CD8-positive, alpha-beta memory T cell (primary cell): Measurements from ENCODE around the gene SYTL2. TPM values are rescaled to one million over a fixed set of nuclear protein-coding genes. Genes with fewer than 3 reads are reported as not detected.

Source experiments
- CTCF ChIA-PET: fragments of 350-600 bp; sonication (Branson Sonifier 250); formaldehyde crosslinking; loops from one replicate; lab custom pipeline; 2021; ENCODE audit warnings: antibody characterized with exemption; lab: Charles Lee
- POLR2A ChIA-PET: fragments of 350-600 bp; sonication (Branson Sonifier 250); formaldehyde crosslinking; loops from one replicate; lab custom pipeline; 2021; ENCODE audit warnings: antibody characterized with exemption; lab: Charles Lee
- DNase-seq, 5 donors: peaks; one replicate each; pipeline versions ENCODE4 v3.0.0 to v3.0.0-alpha.2; 2020 to 2022; ENCODE audit warnings: mixed read lengths in 1 of 5
- H3K27ac ChIP-seq: one replicate; pipeline ENCODE4 v1.7.0; 2013; ENCODE audit warnings: low read depth, mild to moderate bottlenecking, low read length, moderate library complexity
- H3K27me3 ChIP-seq: 2 replicates; pipeline ENCODE4 v1.7.0; 2013; ENCODE audit warnings: low read length, mild to moderate bottlenecking; ENCODE audit not compliant: insufficient read depth, poor library complexity, severe bottlenecking
- H3K36me3 ChIP-seq: 2 replicates; pipeline ENCODE4 v1.7.0; 2013; ENCODE audit warnings: mild to moderate bottlenecking, low read length, moderate library complexity; ENCODE audit not compliant: insufficient read depth
- H3K4me1 ChIP-seq: 2 replicates; pipeline ENCODE4 v1.7.0; 2013; ENCODE audit warnings: mild to moderate bottlenecking, low read length, moderate library complexity; ENCODE audit not compliant: insufficient read depth
- H3K4me3 ChIP-seq: 2 replicates; pipeline ENCODE4 v1.7.0; 2013; ENCODE audit warnings: mild to moderate bottlenecking, low read length
- H3K9me3 ChIP-seq: 2 replicates; pipeline ENCODE4 v1.7.0; 2013; ENCODE audit warnings: mild to moderate bottlenecking, low read length
- H3K27ac Mint-ChIP-seq, 8 donors: one replicate each; pipeline ENCODE4 v1.8.0; 2020 to 2021; ENCODE audit warnings: mixed read lengths in 8 of 8, mild to moderate bottlenecking in 6 of 8, inconsistent platforms in 3 of 8, moderate library complexity in 3 of 8
- H3K27me3 Mint-ChIP-seq, 2 donors: one replicate each; pipeline ENCODE4 v1.8.0; 2020 to 2021; ENCODE audit warnings: mixed read lengths in 2 of 2, mild to moderate bottlenecking in 1 of 2, moderate library complexity in 1 of 2
- H3K36me3 Mint-ChIP-seq, 3 donors: one replicate each; pipeline ENCODE4 v1.8.0; 2020 to 2021; ENCODE audit warnings: mixed read lengths in 3 of 3, inconsistent platforms in 1 of 3, mild to moderate bottlenecking in 1 of 3
- H3K4me1 Mint-ChIP-seq, 3 donors: one replicate each; pipeline ENCODE4 v1.8.0; 2020 to 2021; ENCODE audit warnings: mixed read lengths in 3 of 3, inconsistent platforms in 1 of 3, mild to moderate bottlenecking in 1 of 3
- H3K4me3 Mint-ChIP-seq, 7 donors: one replicate each; pipeline ENCODE4 v1.8.0; 2020 to 2021; ENCODE audit warnings: mixed read lengths in 7 of 7, mild to moderate bottlenecking in 6 of 7, moderate library complexity in 4 of 7, inconsistent platforms in 2 of 7
- H3K9me3 Mint-ChIP-seq, 5 donors: one replicate each; pipeline ENCODE4 v1.8.0; 2020 to 2022; ENCODE audit warnings: mixed read lengths in 5 of 5, mild to moderate bottlenecking in 3 of 5, moderate library complexity in 2 of 5, inconsistent platforms in 1 of 5
- polyA plus RNA-seq: library from polyadenylated mRNA; unstranded; fragments of 300-500 nt; fragmentation: Illumina TruSeq; gene quantifications from one replicate; pipeline ENCODE4 v1.2.3, GENCODE V29; 2021
- total RNA-seq, 2 experiments: library from RNA; stranded (reverse); gene quantifications; one replicate each; pipeline ENCODE4 v1.2.3, GENCODE V29; 2021

SYTL2 gene
- total and polyA plus RNA-seq, 3 experiments from 2014 or later: 12.4 to 52.3 (median 13.2) TPM

DNA sequence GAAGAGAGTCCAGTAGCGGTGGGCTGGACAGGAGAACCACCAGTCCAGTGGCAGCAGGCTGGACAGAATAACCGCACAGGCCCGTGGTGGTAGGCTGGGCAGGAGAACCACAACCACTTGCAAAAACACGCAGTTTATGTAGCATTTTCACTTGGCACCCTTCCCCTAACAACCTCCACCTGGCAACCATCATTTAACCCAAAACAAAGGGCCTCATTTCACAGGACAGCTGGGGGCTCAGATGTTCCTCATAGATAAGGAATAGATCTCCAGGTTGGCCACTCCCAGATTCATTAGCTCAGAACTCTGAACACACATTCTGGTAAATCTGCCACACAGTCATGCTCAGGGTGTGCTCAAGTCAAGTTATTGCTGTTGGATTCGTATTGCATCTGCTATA, 41.2 kb downstream of the SYTL2 start:
- no peak overlapping the region for H3K27ac ChIP-seq
- Mint-ChIP-seq H3K27me3 (peaks cover 0 to 1% of the 10 kb centered on the region in 2 donors), H3K9me3 (peaks cover 0 to 6% (median 0%) of the 10 kb centered on the region in 5 donors), H3K27ac (peak overlapping the region in 4 of 8 donors; percentile 6 to 92 (median 10)), H3K4me1 (peaks cover 68 to 75% (median 69%) of the 10 kb centered on the region in 3 donors), H3K4me3 (peak overlapping the region in 1 of 7 donors; percentile 8), H3K36me3 (peaks cover 6 to 23% (median 8%) of the 10 kb centered on the region in 3 donors)
- no peak for DNase-seq
- H3K4me1 ChIP-seq: peaks cover 13% of the 10 kb centered on the region
- ChIA-PET CTCF (no interaction called here), POLR2A (no interaction called here)
- no peaks in the 10 kb centered on the region for H3K36me3 ChIP-seq
- H3K4me3 ChIP-seq: no peak overlapping the region
- no peaks in the 10 kb centered on the region for H3K9me3 ChIP-seq
- no peaks in the 10 kb centered on the region for H3K27me3 ChIP-seq

DNA sequence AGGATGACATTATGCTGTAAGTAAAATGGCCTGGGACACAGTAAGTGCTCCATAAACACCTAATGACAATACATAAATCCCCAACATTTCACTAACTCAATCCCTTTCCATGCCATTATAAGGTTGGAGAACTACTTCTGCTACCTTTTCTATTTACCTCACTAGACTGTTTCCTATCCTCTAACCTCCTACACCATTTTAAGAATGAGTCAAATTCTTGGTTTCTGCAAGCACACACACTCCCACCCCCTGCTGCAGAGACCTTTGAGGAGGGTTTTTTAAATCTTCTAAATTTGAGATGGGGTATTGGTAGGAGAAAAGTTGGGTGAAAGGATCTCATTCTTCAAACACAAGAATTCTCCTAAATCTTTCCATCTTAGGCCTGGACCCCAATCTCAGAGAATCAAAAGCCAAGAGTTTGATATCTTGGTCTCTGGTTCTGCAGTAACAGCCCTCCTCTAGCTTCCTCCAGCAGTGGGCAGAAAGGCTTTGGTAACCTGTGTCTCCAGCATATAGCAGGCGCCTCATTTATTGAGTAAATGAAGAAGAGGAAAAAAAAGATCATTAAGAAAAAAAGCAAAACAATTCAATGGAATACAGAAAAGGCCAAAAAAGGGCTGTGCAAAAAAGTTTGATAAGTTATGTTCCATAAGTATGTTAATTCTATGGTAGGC, 42.3 kb downstream of the SYTL2 start:
- peaks cover 9 to 23% (median 13%) of the 10 kb centered on the region in 3 donors for H3K36me3 Mint-ChIP-seq
- H3K4me1 Mint-ChIP-seq: peaks cover 70 to 75% (median 70%) of the 10 kb centered on the region in 3 donors
- H3K27ac Mint-ChIP-seq: peak overlapping the region in 7 of 8 donors; percentile 3 to 72 (median 48)
- Histone ChIP-seq H3K9me3 (no peaks in the 10 kb centered on the region), H3K27ac (no peak overlapping the region), H3K4me1 (peaks cover 4% of the 10 kb centered on the region), H3K4me3 (no peak overlapping the region), H3K27me3 (no peaks in the 10 kb centered on the region), H3K36me3 (no peaks in the 10 kb centered on the region)
- ChIA-PET POLR2A (no interaction called here), CTCF (no interaction called here)
- peaks cover 0 to 6% (median 0%) of the 10 kb centered on the region in 5 donors for H3K9me3 Mint-ChIP-seq
- H3K27me3 Mint-ChIP-seq: peaks cover 0 to 1% of the 10 kb centered on the region in 2 donors
- no peak for DNase-seq
- H3K4me3 Mint-ChIP-seq: no peak overlapping the region

DNA sequence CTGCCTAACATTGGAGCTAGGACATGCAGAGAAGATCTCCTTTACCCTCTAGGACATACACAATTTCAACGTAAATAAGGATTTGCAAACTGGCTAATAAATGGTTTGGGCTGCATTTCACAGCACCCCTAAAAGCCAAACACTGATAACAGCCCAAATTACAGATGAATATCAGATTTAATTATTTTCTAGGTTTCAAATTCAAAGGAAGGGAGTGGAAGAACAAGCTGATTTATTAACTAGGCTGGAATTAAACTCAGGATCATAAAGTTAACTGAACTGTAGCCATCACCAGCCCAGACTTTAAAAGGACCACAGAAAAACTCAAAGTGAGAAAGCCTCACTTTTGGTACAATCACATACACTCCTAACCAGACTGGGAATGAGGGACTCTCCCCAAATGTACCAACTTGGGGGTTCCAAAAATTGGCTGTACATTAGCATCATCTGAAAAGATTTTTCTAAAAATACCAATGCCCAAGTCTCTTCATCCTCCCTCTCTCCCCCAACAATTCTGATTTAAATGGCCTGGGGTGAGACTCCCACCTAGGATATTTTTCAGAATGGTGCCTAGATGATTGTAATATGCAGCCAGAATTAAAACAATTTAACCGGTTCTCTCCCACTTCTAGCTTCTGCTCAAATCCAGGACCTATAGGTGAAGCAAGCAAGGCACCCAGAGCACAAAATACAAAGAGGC, 43.5 kb downstream of the SYTL2 start:
- Histone ChIP-seq H3K4me1 (peaks cover 4% of the 10 kb centered on the region), H3K36me3 (no peaks in the 10 kb centered on the region), H3K27ac (no peak overlapping the region), H3K9me3 (no peaks in the 10 kb centered on the region), H3K27me3 (no peaks in the 10 kb centered on the region), H3K4me3 (no peak overlapping the region)
- no peak for DNase-seq
- H3K9me3 Mint-ChIP-seq: peaks cover 0 to 6% (median 0%) of the 10 kb centered on the region in 5 donors
- H3K4me1 Mint-ChIP-seq: peaks cover 65 to 79% (median 72%) of the 10 kb centered on the region in 3 donors
- peak overlapping the region in 1 of 7 donors; percentile 8 for H3K4me3 Mint-ChIP-seq
- H3K27ac Mint-ChIP-seq: peak overlapping the region in 6 of 8 donors; percentile 1 to 76 (median 30)
- ChIA-PET POLR2A (interaction anchor here (0.6 kb wide), 1 partner anchor 34 kb away, joined by 4 read pairs; no protein-coding TSS in a partner anchor), CTCF (interaction anchor here (0.9 kb wide), 1 partner anchor 21 kb away, joined by 3 read pairs; no protein-coding TSS in a partner anchor)
- H3K36me3 Mint-ChIP-seq: peaks cover 8 to 27% (median 12%) of the 10 kb centered on the region in 3 donors
- no peaks in the 10 kb centered on the region for H3K27me3 Mint-ChIP-seq

DNA sequence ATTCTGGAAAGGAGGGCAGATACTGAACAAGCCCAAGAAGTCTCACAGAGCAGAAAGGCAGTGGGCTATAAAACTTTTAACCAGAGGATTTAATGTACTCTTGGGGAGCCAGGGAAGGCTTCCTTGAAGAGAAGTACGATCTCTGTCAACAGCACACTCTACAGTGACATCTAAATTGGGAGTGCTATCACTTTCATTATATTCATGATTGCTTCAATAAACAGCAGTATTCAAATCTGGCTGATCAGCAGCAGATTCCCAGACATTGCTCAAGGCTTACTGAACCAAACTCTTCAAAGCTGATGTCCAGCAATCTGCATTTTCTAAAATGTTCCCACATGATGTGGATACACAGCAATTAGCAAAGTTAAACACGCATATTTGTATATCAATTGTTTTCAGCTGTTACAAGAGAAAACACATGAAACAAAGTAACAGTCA, 44.2 kb downstream of the SYTL2 start:
- H3K27ac ChIP-seq: no peak overlapping the region
- H3K4me1 ChIP-seq: peaks cover 4% of the 10 kb centered on the region
- Mint-ChIP-seq H3K36me3 (peaks cover 8 to 27% (median 16%) of the 10 kb centered on the region in 3 donors), H3K27me3 (no peaks in the 10 kb centered on the region), H3K4me3 (no peak overlapping the region), H3K27ac (peak overlapping the region in 7 of 8 donors; percentile 2 to 75 (median 43)), H3K4me1 (peaks cover 69 to 86% (median 72%) of the 10 kb centered on the region in 3 donors), H3K9me3 (peaks cover 0 to 6% (median 0%) of the 10 kb centered on the region in 5 donors)
- H3K27me3 ChIP-seq: no peaks in the 10 kb centered on the region
- no peak overlapping the region for H3K4me3 ChIP-seq
- no peaks in the 10 kb centered on the region for H3K36me3 ChIP-seq
- DNase-seq: no peak
- POLR2A ChIA-PET: interaction anchor here (0.6 kb wide), 1 partner anchor 33 kb away, joined by 4 read pairs; no protein-coding TSS in a partner anchor
- no peaks in the 10 kb centered on the region for H3K9me3 ChIP-seq
- CTCF ChIA-PET: no interaction called here

DNA sequence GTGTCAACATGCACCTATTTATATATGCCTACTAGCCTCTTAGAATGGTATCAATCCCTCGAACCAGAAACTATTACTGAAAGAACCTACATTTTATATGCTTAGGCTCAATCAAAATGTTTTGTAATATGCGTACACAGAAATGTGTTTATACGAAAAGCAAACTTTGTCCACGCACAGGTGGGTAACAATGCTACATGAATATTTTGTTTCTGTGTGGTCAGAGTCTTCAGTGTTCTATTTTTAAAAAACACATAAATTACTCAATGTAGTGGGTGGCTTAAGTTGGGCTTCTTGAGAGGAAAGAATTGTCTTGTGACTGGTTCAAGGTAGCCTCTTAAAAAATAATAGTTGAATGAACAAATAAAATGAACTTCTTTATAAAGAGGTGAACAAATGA, 46.1 kb downstream of the SYTL2 start:
- Histone ChIP-seq H3K27me3 (no peaks in the 10 kb centered on the region), H3K9me3 (no peaks in the 10 kb centered on the region), H3K4me3 (no peak overlapping the region), H3K27ac (no peak overlapping the region), H3K36me3 (no peaks in the 10 kb centered on the region), H3K4me1 (peaks cover 14% of the 10 kb centered on the region)
- Mint-ChIP-seq H3K27ac (peak overlapping the region in 2 of 8 donors; percentile 18 to 40), H3K4me1 (peaks cover 68 to 92% (median 80%) of the 10 kb centered on the region in 3 donors), H3K27me3 (no peaks in the 10 kb centered on the region), H3K36me3 (peaks cover 9 to 21% (median 18%) of the 10 kb centered on the region in 3 donors), H3K9me3 (peaks cover 0 to 6% (median 0%) of the 10 kb centered on the region in 5 donors), H3K4me3 (no peak overlapping the region)
- no peak for DNase-seq
- ChIA-PET POLR2A (no interaction called here), CTCF (no interaction called here)

DNA sequence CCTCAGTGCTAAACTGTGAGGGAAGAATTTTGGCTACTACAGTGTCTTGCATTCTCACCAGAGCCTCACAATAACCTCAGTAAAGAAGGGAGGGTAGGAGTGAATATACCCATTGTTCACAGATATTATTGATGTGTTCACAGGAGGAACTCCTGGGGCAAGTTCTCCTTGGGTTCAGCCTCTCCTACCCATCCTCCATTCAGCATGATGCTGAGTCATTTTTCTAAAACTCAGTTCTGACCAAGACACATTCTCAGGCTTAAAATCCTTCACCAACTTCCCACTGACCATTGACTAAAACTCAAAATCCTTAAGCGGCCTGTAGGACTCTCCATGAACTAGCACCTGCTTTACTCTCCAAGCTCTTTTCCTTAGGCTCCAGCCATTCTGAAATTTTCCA, 48.7 kb downstream of the SYTL2 start:
- ChIA-PET CTCF (no interaction called here), POLR2A (no interaction called here)
- Histone ChIP-seq H3K27me3 (no peaks in the 10 kb centered on the region), H3K9me3 (no peaks in the 10 kb centered on the region), H3K4me3 (no peak overlapping the region), H3K4me1 (peaks cover 29% of the 10 kb centered on the region), H3K27ac (no peak overlapping the region), H3K36me3 (no peaks in the 10 kb centered on the region)
- no peak overlapping the region for H3K4me3 Mint-ChIP-seq
- peak overlapping the region in 7 of 8 donors; percentile 15 to 94 (median 64) for H3K27ac Mint-ChIP-seq
- DNase-seq: no peak
- peaks cover 70 to 90% (median 78%) of the 10 kb centered on the region in 3 donors for H3K4me1 Mint-ChIP-seq
- no peaks in the 10 kb centered on the region for H3K27me3 Mint-ChIP-seq
- no peaks in the 10 kb centered on the region for H3K9me3 Mint-ChIP-seq
- H3K36me3 Mint-ChIP-seq: peaks cover 14 to 21% (median 19%) of the 10 kb centered on the region in 3 donors

DNA sequence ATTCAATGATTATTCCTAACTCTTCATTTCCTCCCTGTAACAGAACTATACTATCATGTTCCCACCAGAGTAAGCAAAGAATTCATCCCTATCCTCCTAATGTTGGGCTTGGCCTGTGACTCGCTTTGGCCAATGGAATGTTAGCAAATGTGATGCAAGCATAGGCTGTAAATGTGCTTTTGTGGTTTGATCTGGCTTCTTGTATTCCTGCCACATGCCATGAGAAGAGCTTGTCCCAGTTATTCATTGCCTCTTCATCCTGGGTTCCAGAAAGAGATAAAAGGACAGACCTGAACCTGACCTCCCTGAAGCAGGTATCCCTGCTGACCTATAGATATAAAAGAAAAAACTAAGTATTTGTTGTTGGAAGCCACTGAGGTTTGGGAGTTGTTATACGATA, 51.0 kb downstream of the SYTL2 start:
- no peak for DNase-seq
- no peaks in the 10 kb centered on the region for H3K27me3 Mint-ChIP-seq
- CTCF ChIA-PET: interaction anchor here (1.1 kb wide), 1 partner anchor 15 kb away, joined by 3 read pairs; no protein-coding TSS in a partner anchor
- Histone ChIP-seq H3K36me3 (no peaks in the 10 kb centered on the region), H3K27me3 (no peaks in the 10 kb centered on the region), H3K4me1 (peaks cover 52% of the 10 kb centered on the region), H3K4me3 (no peak overlapping the region), H3K9me3 (no peaks in the 10 kb centered on the region), H3K27ac (no peak overlapping the region)
- peak overlapping the region in 4 of 7 donors; percentile 8 to 59 (median 28) for H3K4me3 Mint-ChIP-seq
- H3K9me3 Mint-ChIP-seq: no peaks in the 10 kb centered on the region
- peaks cover 14 to 24% (median 19%) of the 10 kb centered on the region in 3 donors for H3K36me3 Mint-ChIP-seq
- H3K27ac Mint-ChIP-seq: peak overlapping the region in 6 of 8 donors; percentile 2 to 93 (median 68)
- H3K4me1 Mint-ChIP-seq: peaks cover 75 to 94% (median 82%) of the 10 kb centered on the region in 3 donors
- POLR2A ChIA-PET: no interaction called here
